ENCODE measurements around the gene LYPD6B. TPM values are rescaled to one million over a fixed set of nuclear protein-coding genes. Genes with fewer than 3 reads are reported as not detected.

The LYPD6B gene
- total and polyA plus RNA-seq, 2 experiments from 2014 or later: 1.7 to 3.6 TPM

- H3K4me3 Mint-ChIP-seq: no peak overlapping the region; the same call in 2 of the 3 replicates
- DNase-seq (ENCODE audit: low spot score): no peak
- H3K4me1 Mint-ChIP-seq: peaks cover 52% of the 10 kb centered on the region
- Histone ChIP-seq H3K4me1 (ENCODE audit: insufficient read depth) (peaks cover 34% of the 10 kb centered on the region), H3K27ac (ENCODE audit: low read depth) (no peak overlapping the region), H4K20me1 (replicated peaks; ENCODE audit: insufficient read depth) (no peaks in the 10 kb centered on the region), H3K27me3 (ENCODE audit: insufficient read depth) (no peaks in the 10 kb centered on the region), H3K79me2 (replicated peaks; ENCODE audit: insufficient read depth) (no peaks in the 10 kb centered on the region), H3F3A (replicated peaks; ENCODE audit: low read depth) (no peaks in the 10 kb centered on the region), H3K9me2 (ENCODE audit: insufficient read depth) (no peaks in the 10 kb centered on the region), H3K4me3 (no peak overlapping the region), H2AFZ (no peak overlapping the region), H3K4me2 (no peak overlapping the region; the same call in 1 of the 2 replicates), H3K36me3 (ENCODE audit: insufficient read depth) (no peaks in the 10 kb centered on the region)
- ATAC-seq: peak; percentile 22
- H3K9me3 Mint-ChIP-seq: no peaks in the 10 kb centered on the region
- no peaks in the 10 kb centered on the region for H3K36me3 Mint-ChIP-seq (ENCODE audit: low read depth)
- H3K27me3 Mint-ChIP-seq (ENCODE audit: insufficient read depth, low read depth, poor library complexity): peaks cover 9% of the 10 kb centered on the region
- H3K27ac Mint-ChIP-seq: no peak overlapping the region
- TF ChIP-seq JUNB (IDR thresholded peaks at IDR 0.05; ENCODE audit: unreplicated experiment) (no peak), CTCF (conservative IDR thresholded peaks at IDR 0.05; ENCODE audit: low read depth in 2 of 2) (no peak), CREB1 (CRISPR knock-in tag; IDR thresholded peaks at IDR 0.05; ENCODE audit: low read depth) (no peak), EZH2 (IDR thresholded peaks at IDR 0.05; ENCODE audit: low read depth, unreplicated experiment) (no peak), POLR2AphosphoS5 (IDR thresholded peaks at IDR 0.05; ENCODE audit: low read depth) (no peak), ETS1 (IDR thresholded peaks at IDR 0.05) (no peak), EZH2phosphoT487 (IDR thresholded peaks at IDR 0.05; ENCODE audit: unreplicated experiment) (no peak), ZNF331 (CRISPR knock-in tag; IDR thresholded peaks at IDR 0.05; ENCODE audit: low read depth) (no peak), ZNF114 (CRISPR knock-in tag; IDR thresholded peaks at IDR 0.05) (no peak), ZNF462 (CRISPR knock-in tag; IDR thresholded peaks at IDR 0.05) (no peak), STAT1 (IDR thresholded peaks at IDR 0.05; ENCODE audit: unreplicated experiment) (no peak), REST (IDR thresholded peaks at IDR 0.05; ENCODE audit: unreplicated experiment) (no peak), NANOG (IDR thresholded peaks at IDR 0.05; ENCODE audit: borderline replicate concordance) (no peak)
Observed at GRCh38 chr2:149075853-149076252, 37.4 kb downstream of the LYPD6B start.
